Measurements from ENCODE around the gene FBN1.
A peak's percentile ranks its signal among the peaks of the same experiment; 100 is the strongest.

The FBN1 gene

DNA sequence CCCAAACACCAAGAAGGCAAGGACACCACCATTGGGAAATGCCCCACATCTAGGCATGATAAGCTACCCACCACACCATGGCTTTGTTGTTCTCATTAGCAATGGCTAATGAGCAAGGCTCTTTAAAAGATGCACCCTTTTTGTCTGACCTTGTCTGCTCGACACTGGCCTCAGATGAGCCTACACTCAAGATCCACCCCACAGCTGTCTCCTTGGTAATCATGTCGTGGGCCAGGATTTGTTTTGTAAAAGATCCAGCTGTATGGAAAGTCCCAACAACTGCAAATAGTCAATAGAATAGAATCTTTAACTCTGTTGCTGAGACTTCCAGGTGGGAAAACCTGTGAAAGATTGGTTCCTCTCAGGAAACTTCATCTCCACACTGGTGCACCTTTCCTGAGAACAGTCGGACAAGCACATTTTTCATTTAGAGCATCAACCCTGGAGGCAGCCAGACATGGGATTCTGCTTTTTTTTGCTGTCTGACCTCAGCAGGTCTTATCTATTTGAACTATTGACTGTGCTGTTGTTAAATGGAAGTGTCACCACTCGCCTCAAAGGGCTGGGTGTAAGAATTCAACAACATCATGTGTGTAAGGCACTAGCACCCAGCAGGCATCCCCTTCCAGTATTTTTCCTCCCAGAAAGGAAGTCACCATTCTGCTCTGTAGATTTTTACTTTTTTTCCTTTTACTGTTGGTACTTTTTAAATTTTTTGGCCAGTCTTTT lies 278.8 kb downstream of the FBN1 start:
- DNase-seq = no peak

GRCh38 chr15:48365575-48365974 lies 279.9 kb downstream of the FBN1 start:
- TF ChIP-seq GATA1 (IDR thresholded peaks at IDR 0.05; ENCODE audit: low read depth, low read length) = no peak
- no peak for TF ChIP-seq POLR2A (IDR thresholded peaks at IDR 0.05; ENCODE audit: low read length)
- DNase-seq = no peak

More for the DNA sequence above, 278.8 kb downstream of the FBN1 start:
- no peak for TF ChIP-seq GATA1 (IDR thresholded peaks at IDR 0.05; ENCODE audit: low read depth, low read length)
- TF ChIP-seq POLR2A (IDR thresholded peaks at IDR 0.05; ENCODE audit: low read length) = no peak

DNA sequence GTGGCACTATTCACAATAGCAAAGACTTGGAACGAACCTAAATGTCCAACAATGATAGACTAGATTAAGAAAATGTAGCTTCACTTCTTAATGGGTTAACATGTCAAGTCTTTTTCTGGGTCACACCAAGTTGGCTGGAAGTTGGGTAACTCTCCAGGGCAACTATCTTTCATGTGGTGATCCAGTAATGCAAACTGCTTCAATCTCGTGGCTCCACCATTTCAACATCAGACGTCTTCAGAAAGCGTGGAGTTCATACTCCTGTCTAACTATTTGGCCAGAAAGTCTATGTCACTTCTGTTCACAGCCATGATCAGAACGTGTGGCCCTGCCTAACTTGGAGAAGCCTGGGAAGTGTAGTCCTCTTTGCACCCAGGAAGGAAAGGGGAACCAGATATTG lies 282.0 kb downstream of the FBN1 start:
- TF ChIP-seq POLR2A (IDR thresholded peaks at IDR 0.05; ENCODE audit: low read length) (no peak), GATA1 (IDR thresholded peaks at IDR 0.05; ENCODE audit: low read depth, low read length) (no peak)
- DNase-seq = no peak

DNA sequence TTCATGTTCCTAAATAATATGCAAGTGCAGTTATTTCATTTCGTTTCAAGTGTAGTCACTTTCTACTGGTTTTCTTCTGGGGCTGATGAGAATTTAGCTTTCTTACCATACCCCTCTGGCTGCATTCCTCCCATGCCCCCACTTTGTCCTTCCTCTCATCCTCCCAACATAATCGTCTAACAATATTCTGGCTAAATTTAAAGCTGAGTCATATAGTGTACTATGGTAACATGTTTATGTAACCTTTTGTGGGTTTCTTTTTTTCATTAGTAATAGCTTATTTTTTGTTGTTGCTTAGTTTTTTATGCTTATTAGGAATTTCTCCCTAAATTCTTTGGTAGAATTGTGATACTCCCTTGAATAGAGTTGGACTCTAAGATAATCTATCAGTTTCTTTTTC lies 283.8 kb downstream of the FBN1 start:
- no peak for DNase-seq
- TF ChIP-seq POLR2A (IDR thresholded peaks at IDR 0.05; ENCODE audit: low read length) (no peak), GATA1 (IDR thresholded peaks at IDR 0.05; ENCODE audit: low read depth, low read length) (no peak)

- TF ChIP-seq POLR2A (IDR thresholded peaks at IDR 0.05; ENCODE audit: low read length) = no peak
- TF ChIP-seq GATA1 (IDR thresholded peaks at IDR 0.05; ENCODE audit: low read depth, low read length) = no peak
- peak; percentile 17 to 51 for DNase-seq
Measured at GRCh38 chr15:48360841-48361240, 284.7 kb downstream of the FBN1 start.
